Skin epidermis (tissue), 12 donors: ENCODE data around the gene PPP3CA.

Experiments used
- H3K27ac ChIP-seq, 21 experiments: fragments of 200-600 bp; sonication (generic) in 11 of 21; one replicate each; pipeline ENCODE4 v1.5.0; 2020; ENCODE audit warnings: mild to moderate bottlenecking in 3 of 21, inconsistent platforms in 2 of 21, moderate library complexity in 2 of 21
- H3K4me3 ChIP-seq, 7 experiments: fragments of 200-600 bp; sonication (generic) in 2 of 7; one replicate each; pipeline ENCODE4 v1.5.0; 2020; ENCODE audit warnings: inconsistent platforms in 2 of 7, mild to moderate bottlenecking in 2 of 7, moderate library complexity in 1 of 7

The PPP3CA gene

GRCh38 chr4:101040776-101041175, 306.6 kb downstream of the PPP3CA start:
- Histone ChIP-seq H3K27ac (no peak overlapping the region), H3K4me3 (no peak overlapping the region)

- peak overlapping the region in 1 of 21 experiments; percentile 21 for H3K27ac ChIP-seq
Observed at GRCh38 chr4:101039367-101039766, 308.0 kb downstream of the PPP3CA start.

GRCh38 chr4:101037938-101038413, 309.4 kb downstream of the PPP3CA start:
- no peak overlapping the region for H3K4me3 ChIP-seq
- H3K27ac ChIP-seq, result peak overlapping the region in 4 of 21 experiments; percentile 0 to 59 (median 40)

More at GRCh38 chr4:101039367-101039766, 308.0 kb downstream of the PPP3CA start:
- H3K4me3 ChIP-seq, result no peak overlapping the region

GRCh38 chr4:101037249-101037648, 310.1 kb downstream of the PPP3CA start:
- H3K4me3 ChIP-seq, result no peak overlapping the region
- peak overlapping the region in 1 of 21 experiments; percentile 59 for H3K27ac ChIP-seq

- H3K27ac ChIP-seq, result peak overlapping the region in 1 of 21 experiments; percentile 18
Observed at GRCh38 chr4:101035487-101035886, 311.8 kb downstream of the PPP3CA start.

GRCh38 chr4:101033986-101034385, 313.3 kb downstream of the PPP3CA start:
- no peak overlapping the region for H3K27ac ChIP-seq

More at GRCh38 chr4:101035487-101035886, 311.8 kb downstream of the PPP3CA start:
- H3K4me3 ChIP-seq, result no peak overlapping the region

GRCh38 chr4:101032541-101032940, 314.8 kb downstream of the PPP3CA start:
- no peak overlapping the region for H3K4me3 ChIP-seq

More at GRCh38 chr4:101033986-101034385, 313.3 kb downstream of the PPP3CA start:
- no peak overlapping the region for H3K4me3 ChIP-seq

GRCh38 chr4:101031971-101032370, 315.4 kb downstream of the PPP3CA start:
- Histone ChIP-seq H3K4me3 (no peak overlapping the region), H3K27ac (peak overlapping the region in 1 of 21 experiments; percentile 27)

More at GRCh38 chr4:101032541-101032940, 314.8 kb downstream of the PPP3CA start:
- H3K27ac ChIP-seq, result no peak overlapping the region

GRCh38 chr4:101028886-101029285, 318.4 kb downstream of the PPP3CA start:
- Histone ChIP-seq H3K27ac (peak overlapping the region in 1 of 21 experiments; percentile 26), H3K4me3 (no peak overlapping the region)

GRCh38 chr4:101027721-101028120, 319.6 kb downstream of the PPP3CA start:
- H3K27ac ChIP-seq, result no peak overlapping the region
- H3K4me3 ChIP-seq, result no peak overlapping the region

GRCh38 chr4:101025755-101026154, 321.6 kb downstream of the PPP3CA start:
- Histone ChIP-seq H3K4me3 (no peak overlapping the region), H3K27ac (no peak overlapping the region)

GRCh38 chr4:101022151-101023024, 324.9 kb downstream of the PPP3CA start:
- Histone ChIP-seq H3K27ac (peak overlapping the region in 3 of 21 experiments; percentile 4 to 88 (median 13)), H3K4me3 (no peak overlapping the region)

- H3K27ac ChIP-seq, result peak overlapping the region in 12 of 21 experiments; percentile 9 to 88 (median 62)
- no peak overlapping the region for H3K4me3 ChIP-seq
Observed at GRCh38 chr4:101020956-101021355, 326.4 kb downstream of the PPP3CA start.

GRCh38 chr4:101019941-101020401, 327.4 kb downstream of the PPP3CA start:
- peak overlapping the region in 12 of 21 experiments; percentile 9 to 88 (median 56) for H3K27ac ChIP-seq
- no peak overlapping the region for H3K4me3 ChIP-seq

- no peak overlapping the region for H3K4me3 ChIP-seq
- H3K27ac ChIP-seq, result peak overlapping the region in 10 of 21 experiments; percentile 19 to 88 (median 53)
Observed at GRCh38 chr4:101019313-101019712, 328.0 kb downstream of the PPP3CA start.

- no peak overlapping the region for H3K4me3 ChIP-seq
- peak overlapping the region in 7 of 21 experiments; percentile 19 to 88 (median 59) for H3K27ac ChIP-seq
Observed at GRCh38 chr4:101018836-101019235, 328.5 kb downstream of the PPP3CA start.

- no peak overlapping the region for H3K27ac ChIP-seq
- no peak overlapping the region for H3K4me3 ChIP-seq
Observed at GRCh38 chr4:101014417-101014816, 332.9 kb downstream of the PPP3CA start.

- no peak overlapping the region for H3K4me3 ChIP-seq
- no peak overlapping the region for H3K27ac ChIP-seq
Observed at GRCh38 chr4:101010987-101011386, 336.3 kb downstream of the PPP3CA start.

- H3K4me3 ChIP-seq, result no peak overlapping the region
Observed at GRCh38 chr4:101009471-101009870, 337.9 kb downstream of the PPP3CA start.

GRCh38 chr4:101008503-101008902, 338.8 kb downstream of the PPP3CA start:
- H3K27ac ChIP-seq, result no peak overlapping the region
- H3K4me3 ChIP-seq, result no peak overlapping the region

More at GRCh38 chr4:101009471-101009870, 337.9 kb downstream of the PPP3CA start:
- H3K27ac ChIP-seq, result peak overlapping the region in 3 of 21 experiments; percentile 3 to 13 (median 11)

- Histone ChIP-seq H3K4me3 (no peak overlapping the region), H3K27ac (no peak overlapping the region)
Observed at GRCh38 chr4:101005659-101006058, 341.7 kb downstream of the PPP3CA start.
